ENCODE results near the gene NDUFS7.

GRCh38 chr19:1362387-1363257 is 21.1 kb upstream of the NDUFS7 start:
- TF ChIP-seq EP300 (IDR thresholded peaks at IDR 0.05), result no peak
- no peak for TF ChIP-seq POLR2AphosphoS5 (IDR thresholded peaks at IDR 0.05)

All from stomach (tissue), 4 donors.